Ishikawa (cell line): ENCODE data around the gene TMEM238.

Experiments
- CEBPB ChIP-seq: IDR thresholded peaks from 2 replicates; pipeline ENCODE4 v1.6.1; 2012
- EGR1 ChIP-seq: IDR thresholded peaks from 2 replicates; pipeline ENCODE4 v1.6.1; 2012
- EP300 ChIP-seq: IDR thresholded peaks from 2 replicates; pipeline ENCODE4 v1.6.1; 2012; ENCODE audit warnings: borderline replicate concordance
- REST ChIP-seq: IDR thresholded peaks from 2 replicates; pipeline ENCODE4 v1.6.1; 2012; ENCODE audit warnings: low read depth, mild to moderate bottlenecking
- TAF1 ChIP-seq: IDR thresholded peaks from 2 replicates; pipeline ENCODE4 v1.6.1; 2012; ENCODE audit warnings: low read depth, mild to moderate bottlenecking
- TCF12 ChIP-seq: IDR thresholded peaks from 2 replicates; pipeline ENCODE4 v1.6.1; 2012; ENCODE audit warnings: low read depth
- TEAD4 ChIP-seq: IDR thresholded peaks from 2 replicates; pipeline ENCODE4 v1.6.1; 2012
- YY1 ChIP-seq: IDR thresholded peaks from 2 replicates; pipeline ENCODE4 v1.6.1; 2012; ENCODE audit warnings: low read depth
- ZBTB7A ChIP-seq: IDR thresholded peaks from 2 replicates; pipeline ENCODE4 v1.6.1; 2012; ENCODE audit warnings: low read depth

GRCh38 chr19:55352549-55353145 is 31.4 kb downstream of the TMEM238 start:
- TF ChIP-seq EGR1 (no peak), EP300 (no peak), TAF1 (no peak), REST (no peak), ZBTB7A (no peak), TEAD4 (no peak), CEBPB (no peak), YY1 (no peak), TCF12 (no peak)
